ENCODE results near the gene WDR86.

DNA sequence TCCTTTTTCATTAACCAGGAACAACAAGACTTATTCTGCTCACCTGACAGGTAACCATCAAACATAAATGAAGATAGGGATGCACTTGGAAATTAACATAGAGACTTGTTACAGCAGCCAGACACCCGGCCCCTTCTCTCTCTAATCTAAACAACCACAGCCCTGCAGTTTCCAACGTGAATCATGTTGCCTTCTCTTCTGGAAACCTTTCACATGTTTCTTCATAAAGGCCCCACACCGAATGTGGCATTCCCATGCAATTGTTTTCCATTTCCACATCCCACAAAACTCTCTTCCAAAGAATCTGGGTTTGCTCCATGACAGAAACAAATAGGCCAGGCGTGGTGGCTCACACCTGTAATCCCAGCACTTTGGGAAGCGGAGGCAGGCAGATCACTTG lies 15.0 kb upstream of the WDR86 start:
- TF ChIP-seq, protein P1, sequence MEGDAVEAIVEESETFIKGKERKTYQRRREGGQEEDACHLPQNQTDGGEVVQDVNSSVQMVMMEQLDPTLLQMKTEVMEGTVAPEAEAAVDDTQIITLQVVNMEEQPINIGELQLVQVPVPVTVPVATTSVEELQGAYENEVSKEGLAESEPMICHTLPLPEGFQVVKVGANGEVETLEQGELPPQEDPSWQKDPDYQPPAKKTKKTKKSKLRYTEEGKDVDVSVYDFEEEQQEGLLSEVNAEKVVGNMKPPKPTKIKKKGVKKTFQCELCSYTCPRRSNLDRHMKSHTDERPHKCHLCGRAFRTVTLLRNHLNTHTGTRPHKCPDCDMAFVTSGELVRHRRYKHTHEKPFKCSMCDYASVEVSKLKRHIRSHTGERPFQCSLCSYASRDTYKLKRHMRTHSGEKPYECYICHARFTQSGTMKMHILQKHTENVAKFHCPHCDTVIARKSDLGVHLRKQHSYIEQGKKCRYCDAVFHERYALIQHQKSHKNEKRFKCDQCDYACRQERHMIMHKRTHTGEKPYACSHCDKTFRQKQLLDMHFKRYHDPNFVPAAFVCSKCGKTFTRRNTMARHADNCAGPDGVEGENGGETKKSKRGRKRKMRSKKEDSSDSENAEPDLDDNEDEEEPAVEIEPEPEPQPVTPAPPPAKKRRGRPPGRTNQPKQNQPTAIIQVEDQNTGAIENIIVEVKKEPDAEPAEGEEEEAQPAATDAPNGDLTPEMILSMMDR (conservative IDR thresholded peaks at IDR 0.05; ENCODE audit: low read depth, low read length) = no peak
- TF ChIP-seq RCOR1 (IDR thresholded peaks at IDR 0.05; ENCODE audit: insufficient replicate concordance, low read length) (no peak), CEBPB (IDR thresholded peaks at IDR 0.05; ENCODE audit: low read depth, low read length) (no peak; the same call in 1 of the 2 replicates), MXI1 (IDR thresholded peaks at IDR 0.05; ENCODE audit: borderline replicate concordance, low read depth, low read length) (no peak), CHD1 (IDR thresholded peaks at IDR 0.05; ENCODE audit: low read depth, low read length) (no peak), RFX5 (IDR thresholded peaks at IDR 0.05; ENCODE audit: low read depth, low read length) (no peak), MAZ (IDR thresholded peaks at IDR 0.05; ENCODE audit: borderline replicate concordance, low read depth, low read length) (no peak), POLR2A (IDR thresholded peaks at IDR 0.05; ENCODE audit: low read depth, low read length) (no peak), BHLHE40 (IDR thresholded peaks at IDR 0.05; ENCODE audit: low read depth, low read length) (no peak), MAFK (IDR thresholded peaks at IDR 0.05; ENCODE audit: low read depth, low read length) (no peak), SMC3 (IDR thresholded peaks at IDR 0.05; ENCODE audit: low read depth, low read length) (no peak), NFE2L2 (IDR thresholded peaks at IDR 0.05; ENCODE audit: low read depth, low read length) (no peak), RAD21 (IDR thresholded peaks at IDR 0.05; ENCODE audit: low read length) (no peak)
- TF ChIP-seq, protein P2, sequence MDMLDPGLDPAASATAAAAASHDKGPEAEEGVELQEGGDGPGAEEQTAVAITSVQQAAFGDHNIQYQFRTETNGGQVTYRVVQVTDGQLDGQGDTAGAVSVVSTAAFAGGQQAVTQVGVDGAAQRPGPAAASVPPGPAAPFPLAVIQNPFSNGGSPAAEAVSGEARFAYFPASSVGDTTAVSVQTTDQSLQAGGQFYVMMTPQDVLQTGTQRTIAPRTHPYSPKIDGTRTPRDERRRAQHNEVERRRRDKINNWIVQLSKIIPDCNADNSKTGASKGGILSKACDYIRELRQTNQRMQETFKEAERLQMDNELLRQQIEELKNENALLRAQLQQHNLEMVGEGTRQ (IDR thresholded peaks at IDR 0.05; ENCODE audit: low read depth, low read length) = no peak
